GOT3 (cell line): ENCODE measurements around the gene DEF6.
"Not testable (repeated sequence)": the region's sequence is repeated elsewhere in the genome, so short reads cannot be mapped to it uniquely, and the experiment has no call there.

ENCODE experiments used
- DNase-seq: peaks from one replicate; lab custom pipeline; 2025; ENCODE audit warnings: mixed read lengths; lab: John Stamatoyannopoulos, UW

Gene DEF6

DNA sequence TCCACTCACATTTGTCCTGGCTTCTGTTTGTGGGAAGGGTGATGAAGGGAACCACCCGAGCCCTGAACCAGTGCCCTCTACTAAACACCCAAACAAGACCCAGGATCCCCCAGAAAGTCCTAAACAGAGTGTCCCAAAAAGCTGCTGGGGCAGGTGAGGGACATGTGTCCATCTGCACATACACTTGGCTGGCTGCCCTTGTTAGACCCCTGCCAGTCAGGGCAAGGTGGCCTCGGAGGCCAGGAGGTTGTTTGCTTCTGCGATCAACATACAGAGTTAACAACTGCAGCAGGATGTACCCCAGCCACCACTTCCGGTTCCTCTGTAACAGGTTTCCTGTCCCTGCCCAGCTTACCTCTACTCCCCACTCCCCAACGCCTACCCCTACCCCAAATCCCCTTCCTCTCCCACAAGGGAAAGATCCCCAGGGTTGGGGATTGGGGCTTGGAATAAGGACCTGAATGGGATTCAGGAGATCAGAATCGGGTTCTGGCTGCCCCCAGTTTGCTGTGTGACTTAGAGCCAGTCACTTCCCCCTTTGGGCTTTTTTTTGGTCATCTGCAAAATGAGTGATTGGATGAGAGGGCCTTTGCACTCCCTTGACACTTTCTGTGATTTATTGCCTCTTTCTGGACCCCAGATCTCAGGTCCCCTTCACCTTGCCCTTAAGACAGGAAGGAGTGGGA lies 13.9 kb downstream of the DEF6 start:
- no peak for DNase-seq

DNA sequence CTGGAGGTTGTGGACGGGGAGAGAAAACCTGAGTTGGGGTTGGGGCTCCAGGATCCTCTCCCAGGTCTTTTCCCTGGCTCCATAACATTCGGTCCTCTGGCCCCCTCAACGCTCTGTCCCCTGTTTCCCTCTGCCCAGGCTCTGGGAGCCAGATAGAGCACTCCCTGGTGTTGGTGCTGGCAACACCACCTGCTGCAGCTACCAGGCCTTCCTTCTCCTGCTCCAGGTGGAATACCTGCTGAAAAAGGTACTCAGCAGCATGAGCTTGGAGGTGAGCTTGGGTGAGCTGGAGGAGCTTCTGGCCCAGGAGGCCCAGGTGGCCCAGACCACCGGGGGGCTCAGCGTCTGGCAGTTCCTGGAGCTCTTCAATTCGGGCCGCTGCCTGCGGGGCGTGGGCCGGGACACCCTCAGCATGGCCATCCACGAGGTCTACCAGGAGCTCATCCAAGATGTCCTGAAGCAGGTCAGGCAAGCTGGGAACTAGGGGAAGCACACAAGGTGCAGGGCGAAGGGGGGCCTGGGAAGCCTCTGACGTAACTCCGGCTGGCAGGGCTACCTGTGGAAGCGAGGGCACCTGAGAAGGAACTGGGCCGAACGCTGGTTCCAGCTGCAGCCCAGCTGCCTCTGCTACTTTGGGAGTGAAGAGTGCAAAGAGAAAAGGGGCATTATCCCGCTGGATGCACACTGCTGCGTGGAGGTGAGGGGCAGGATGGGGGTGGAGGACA lies 14.6 kb downstream of the DEF6 start:
- no peak for DNase-seq

DNA sequence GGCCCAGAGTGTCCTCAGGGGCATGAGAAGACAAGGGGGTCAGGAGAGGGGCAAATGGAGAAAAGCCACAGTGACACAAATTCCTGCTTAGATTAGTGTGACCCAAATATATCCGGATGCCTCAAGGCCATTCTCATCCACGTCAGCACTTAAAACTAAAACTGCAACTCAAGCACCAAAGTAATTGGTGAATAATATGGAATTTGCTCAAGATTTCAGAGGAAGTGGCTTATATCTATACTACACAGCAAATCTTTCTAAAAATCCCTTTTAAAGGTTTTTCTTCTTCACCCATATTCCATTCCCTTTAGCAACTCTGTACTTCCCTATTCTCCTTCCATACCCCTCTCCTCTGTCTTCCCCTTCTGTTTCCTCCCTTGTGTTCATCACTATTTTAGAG lies 15.2 kb downstream of the DEF6 start:
- no peak for DNase-seq

GRCh38 chr6:35317483-35318195 lies 20.0 kb downstream of the DEF6 start:
- no peak for DNase-seq

GRCh38 chr6:35318196-35319171 lies 20.9 kb downstream of the DEF6 start:
- peak; percentile 55 for DNase-seq

DNA sequence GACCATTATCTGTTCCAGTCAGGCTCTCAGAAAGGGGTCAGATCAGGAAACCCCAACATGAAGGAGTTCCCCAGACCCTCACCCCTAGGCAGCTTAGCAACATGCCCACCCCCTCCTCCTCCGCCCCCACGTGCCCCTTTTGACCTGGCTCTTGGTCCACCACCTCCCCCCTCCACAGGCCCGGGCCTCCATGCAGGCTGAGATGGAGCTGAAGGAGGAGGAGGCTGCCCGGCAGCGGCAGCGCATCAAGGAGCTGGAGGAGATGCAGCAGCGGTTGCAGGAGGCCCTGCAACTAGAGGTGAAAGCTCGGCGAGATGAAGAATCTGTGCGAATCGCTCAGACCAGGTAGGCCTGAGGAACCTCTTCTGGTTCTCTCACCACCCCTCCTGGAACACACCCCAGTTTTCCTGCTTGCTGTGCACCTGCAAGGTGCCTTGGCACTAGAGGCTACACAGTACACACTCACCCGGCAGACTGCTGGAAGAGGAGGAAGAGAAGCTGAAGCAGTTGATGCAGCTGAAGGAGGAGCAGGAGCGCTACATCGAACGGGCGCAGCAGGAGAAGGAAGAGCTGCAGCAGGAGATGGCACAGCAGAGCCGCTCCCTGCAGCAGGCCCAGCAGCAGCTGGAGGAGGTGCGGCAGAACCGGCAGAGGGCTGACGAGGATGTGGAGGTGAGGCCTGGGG lies 21.9 kb downstream of the DEF6 start:
- DNase-seq, result no peak

GRCh38 chr6:35320031-35320410 lies 22.4 kb downstream of the DEF6 start:
- DNase-seq, result no peak

DNA sequence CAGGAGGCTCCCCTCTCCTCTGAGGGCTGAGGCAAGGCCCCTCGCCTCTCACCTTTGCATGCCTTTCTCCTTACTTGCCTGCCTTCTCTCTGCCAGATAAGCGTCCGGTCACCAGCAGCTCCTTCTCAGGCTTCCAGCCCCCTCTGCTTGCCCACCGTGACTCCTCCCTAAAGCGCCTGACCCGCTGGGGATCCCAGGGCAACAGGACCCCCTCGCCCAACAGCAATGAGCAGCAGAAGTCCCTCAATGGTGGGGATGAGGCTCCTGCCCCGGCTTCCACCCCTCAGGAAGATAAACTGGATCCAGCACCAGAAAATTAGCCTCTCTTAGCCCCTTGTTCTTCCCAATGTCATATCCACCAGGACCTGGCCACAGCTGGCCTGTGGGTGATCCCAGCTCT lies 23.5 kb downstream of the DEF6 start:
- DNase-seq, result no peak

- no peak for DNase-seq
Observed at GRCh38 chr6:35327349-35328027, 29.9 kb downstream of the DEF6 start.

- DNase-seq, result no peak
Observed at GRCh38 chr6:35328108-35328723, 30.6 kb downstream of the DEF6 start.

- not testable (repeated sequence) for DNase-seq
Observed at GRCh38 chr6:35328965-35329364, 31.3 kb downstream of the DEF6 start.

- no peak for DNase-seq
Observed at GRCh38 chr6:35330541-35331119, 33.0 kb downstream of the DEF6 start.

- not testable (repeated sequence) for DNase-seq
Observed at GRCh38 chr6:35332074-35332887, 34.7 kb downstream of the DEF6 start.

DNA sequence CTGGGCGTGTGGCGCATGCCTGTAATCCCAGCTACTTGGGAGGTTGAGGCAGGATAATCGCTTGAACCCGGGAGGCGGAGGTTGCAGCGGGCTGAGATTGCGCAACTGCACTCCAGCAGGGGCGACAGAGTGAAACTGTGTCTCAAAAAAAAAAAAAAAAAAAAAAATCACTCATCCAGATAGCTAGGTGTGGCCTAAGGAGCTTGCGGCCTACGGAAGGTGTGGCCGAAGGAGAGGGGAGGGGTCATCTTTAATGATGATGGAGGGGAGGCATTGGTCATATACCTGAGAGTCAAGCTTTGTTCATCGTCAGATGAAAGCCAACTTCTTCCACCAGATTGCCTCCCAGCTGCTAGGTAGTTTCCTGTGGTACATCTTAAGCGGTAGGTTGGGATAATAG lies 43.9 kb downstream of the DEF6 start:
- DNase-seq, result no peak

DNA sequence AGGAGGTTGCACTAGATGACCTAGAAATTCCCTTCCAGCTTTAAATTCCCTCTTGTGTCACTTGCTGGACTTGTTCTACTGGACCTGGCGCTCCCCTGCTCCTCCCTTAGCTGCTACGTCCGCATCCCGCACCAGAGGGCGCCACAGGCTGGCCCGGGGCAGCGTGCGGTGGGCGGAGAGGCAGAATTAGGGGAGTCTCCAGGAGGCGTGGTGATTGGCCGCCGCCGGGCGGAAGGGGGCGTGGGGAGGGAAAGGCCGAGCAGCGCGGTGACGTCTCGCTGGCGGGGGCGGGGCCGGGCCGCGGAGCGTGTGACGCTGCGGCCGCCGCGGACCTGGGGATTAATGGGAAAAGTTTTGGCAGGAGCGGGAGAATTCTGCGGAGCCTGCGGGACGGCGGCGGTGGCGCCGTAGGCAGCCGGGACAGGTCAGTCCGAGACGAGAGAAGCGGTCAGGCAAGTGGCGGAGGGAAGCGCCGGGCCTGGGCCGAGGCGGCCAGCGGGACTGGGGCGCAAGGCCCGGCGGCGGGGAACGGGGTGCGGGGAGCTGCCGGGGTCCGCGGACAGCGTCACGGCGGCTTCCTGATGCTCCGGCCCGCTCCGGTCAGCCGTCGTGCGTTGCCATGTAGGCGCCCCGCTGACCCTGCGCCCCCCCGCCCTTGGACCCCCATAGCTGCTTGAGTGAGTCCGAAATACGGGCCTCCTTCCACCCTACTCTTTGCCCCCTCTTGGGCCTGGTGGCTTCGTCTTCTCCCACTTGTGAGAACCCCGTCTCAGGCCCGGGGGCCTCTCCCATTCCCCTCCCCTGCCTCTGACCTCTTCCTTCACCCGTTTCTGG lies 44.9 kb downstream of the DEF6 start, which contains the start of gene PPARD:
Gene PPARD (plus strand): TSS at position 301 of the 834 bp plus-strand sequence. CDS start 68,530 bp downstream, outside the sequence.
- DNase-seq, result peak; percentile 96

- DNase-seq, result no peak
Observed at GRCh38 chr6:35343092-35343834, 45.6 kb downstream of the DEF6 start.
